GM12892 (cell line): Measurements from ENCODE around the gene LSG1.

Experiments used
- DNase-seq: peaks from one replicate; pipeline ENCODE4 v3.0.0; 2011; ENCODE audit not compliant: insufficient read length
- FAIRE-seq: peaks from 2 replicates; lab custom pipeline; 2011; peaks lifted over from hg19 to GRCh38; lab: Jason Lieb, UNC
- POLR2A ChIP-seq: IDR thresholded peaks from 2 replicates; pipeline ENCODE4 v1.6.1; 2011; ENCODE audit warnings: low read depth, low read length, control low read depth
- POLR2AphosphoS5 ChIP-seq: IDR thresholded peaks from 2 replicates; pipeline ENCODE4 v1.6.1; 2011; ENCODE audit warnings: low read depth, low read length, control low read depth
- TAF1 ChIP-seq: IDR thresholded peaks from 2 replicates; pipeline ENCODE4 v1.6.1; 2011; ENCODE audit warnings: low read depth, mild to moderate bottlenecking, control low read depth, low read length, borderline replicate concordance

Gene LSG1

DNA sequence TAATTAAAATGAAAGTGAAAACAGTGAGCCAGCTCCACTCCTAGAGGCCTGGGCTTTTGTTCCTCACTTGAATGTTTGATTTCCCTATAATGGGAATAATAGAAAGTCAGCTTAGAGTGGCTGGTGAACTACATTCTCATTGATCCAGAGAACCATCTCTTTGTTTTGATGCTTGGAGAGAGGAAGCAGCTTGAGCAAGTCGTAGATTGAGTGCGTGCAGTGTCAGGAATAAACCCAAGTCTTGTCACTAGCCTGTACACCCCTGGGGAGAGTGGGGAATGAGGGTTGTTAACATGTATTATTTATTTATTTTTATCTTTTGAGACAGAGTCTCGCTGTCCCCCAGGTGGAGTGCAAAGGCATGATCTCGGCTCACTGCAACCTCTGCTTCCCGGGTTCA, 885 bp upstream of the LSG1 start:
- TF ChIP-seq POLR2AphosphoS5: no peak
- no peak for TF ChIP-seq TAF1
- no peak for TF ChIP-seq POLR2A
- FAIRE-seq (no peak), DNase-seq (no peak)

DNA sequence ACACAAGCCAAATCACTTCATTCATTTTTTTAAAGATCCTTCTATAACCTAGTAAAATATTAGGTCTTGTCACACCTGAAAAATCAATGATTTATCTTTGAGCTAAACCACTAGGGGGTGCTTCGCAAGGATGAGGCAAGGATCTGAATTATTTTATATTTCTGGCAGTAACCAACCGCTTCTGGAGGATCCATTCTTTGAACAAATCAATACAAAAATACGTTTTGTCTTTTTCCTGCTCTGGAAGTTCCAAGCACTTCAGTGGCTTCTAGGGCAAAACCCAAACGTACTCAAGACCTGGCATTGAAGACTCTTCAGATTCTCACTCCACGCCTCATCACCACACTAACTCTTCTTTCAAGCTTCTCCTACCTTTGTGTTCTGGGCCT, 486 bp downstream of the LSG1 start:
- no peak for FAIRE-seq
- no peak for TF ChIP-seq POLR2AphosphoS5
- TF ChIP-seq TAF1: no peak
- TF ChIP-seq POLR2A: no peak
- DNase-seq: no peak

- FAIRE-seq (no peak), DNase-seq (no peak)
- no peak for TF ChIP-seq POLR2A
- TF ChIP-seq TAF1: no peak
- no peak for TF ChIP-seq POLR2AphosphoS5
These were observed 4.6 kb downstream of the LSG1 start for GRCh38 chr3:194667363-194667762.

DNA sequence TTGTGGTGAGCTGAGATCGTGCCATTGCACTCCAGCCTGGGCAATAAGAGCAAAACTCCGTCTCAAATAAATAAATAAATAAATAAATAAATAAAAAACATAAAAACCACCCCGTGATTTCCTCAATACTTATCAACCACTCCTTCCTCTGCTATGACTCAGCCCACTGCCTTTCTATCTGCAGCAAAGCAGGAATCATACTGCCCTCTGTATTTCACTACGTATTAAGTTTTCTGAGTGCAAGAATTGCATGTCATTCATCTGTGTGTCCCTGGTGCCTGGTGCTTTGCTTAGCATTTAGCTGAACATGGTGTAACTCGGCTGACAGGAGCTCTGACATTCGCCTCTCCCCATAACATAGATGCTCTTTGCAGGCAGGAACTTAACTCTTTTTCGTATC, 7.1 kb downstream of the LSG1 start:
- FAIRE-seq (no peak), DNase-seq (no peak)
- TF ChIP-seq POLR2AphosphoS5: no peak
- TF ChIP-seq POLR2A: no peak
- no peak for TF ChIP-seq TAF1

- no peak for DNase-seq
- no peak for FAIRE-seq
- TF ChIP-seq POLR2AphosphoS5 (no peak), TAF1 (no peak), POLR2A (no peak)
These were observed 10.0 kb downstream of the LSG1 start for GRCh38 chr3:194661946-194662345.

DNA sequence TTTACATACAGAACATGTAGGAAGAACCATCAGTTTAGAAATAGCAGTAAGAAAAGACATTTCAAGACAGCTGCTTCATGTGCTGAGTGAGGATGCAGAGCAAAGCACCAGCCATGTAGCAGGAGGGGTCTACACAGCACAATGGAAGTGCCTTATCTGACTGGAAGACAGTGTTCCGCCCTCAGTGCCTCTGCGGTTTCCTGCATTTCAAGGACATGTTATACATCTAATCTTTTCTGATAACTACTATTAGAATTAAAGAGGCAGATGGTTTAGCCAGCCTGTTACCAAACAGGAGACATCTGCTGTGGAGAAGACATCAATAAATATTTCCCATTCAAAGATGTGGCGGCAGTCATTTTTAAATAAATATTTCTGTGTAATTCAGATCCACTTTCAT, 10.6 kb downstream of the LSG1 start:
- no peak for TF ChIP-seq TAF1
- TF ChIP-seq POLR2A: no peak
- no peak for TF ChIP-seq POLR2AphosphoS5
- FAIRE-seq (no peak), DNase-seq (no peak)

DNA sequence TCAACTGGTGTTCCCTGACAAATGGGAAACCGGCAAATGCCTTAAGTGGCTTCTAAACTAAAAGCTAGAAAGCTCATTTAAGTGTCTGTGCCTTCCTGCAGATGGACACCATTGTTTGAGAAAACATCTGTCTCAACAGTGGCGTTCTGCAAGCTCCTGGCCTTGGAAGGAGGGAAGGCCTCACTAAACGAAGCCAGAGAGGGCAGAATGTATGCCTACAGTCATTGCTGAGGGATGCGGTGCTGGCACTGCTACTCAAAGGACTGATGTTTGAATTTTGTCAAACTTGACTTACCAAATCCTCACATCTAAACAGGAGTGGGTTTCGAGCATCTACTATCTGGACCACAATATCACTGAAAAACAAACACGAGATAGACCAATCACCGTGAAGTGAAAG, 12.2 kb downstream of the LSG1 start:
- TF ChIP-seq TAF1 (no peak), POLR2A (no peak), POLR2AphosphoS5 (no peak)
- no peak for FAIRE-seq
- DNase-seq: no peak

DNA sequence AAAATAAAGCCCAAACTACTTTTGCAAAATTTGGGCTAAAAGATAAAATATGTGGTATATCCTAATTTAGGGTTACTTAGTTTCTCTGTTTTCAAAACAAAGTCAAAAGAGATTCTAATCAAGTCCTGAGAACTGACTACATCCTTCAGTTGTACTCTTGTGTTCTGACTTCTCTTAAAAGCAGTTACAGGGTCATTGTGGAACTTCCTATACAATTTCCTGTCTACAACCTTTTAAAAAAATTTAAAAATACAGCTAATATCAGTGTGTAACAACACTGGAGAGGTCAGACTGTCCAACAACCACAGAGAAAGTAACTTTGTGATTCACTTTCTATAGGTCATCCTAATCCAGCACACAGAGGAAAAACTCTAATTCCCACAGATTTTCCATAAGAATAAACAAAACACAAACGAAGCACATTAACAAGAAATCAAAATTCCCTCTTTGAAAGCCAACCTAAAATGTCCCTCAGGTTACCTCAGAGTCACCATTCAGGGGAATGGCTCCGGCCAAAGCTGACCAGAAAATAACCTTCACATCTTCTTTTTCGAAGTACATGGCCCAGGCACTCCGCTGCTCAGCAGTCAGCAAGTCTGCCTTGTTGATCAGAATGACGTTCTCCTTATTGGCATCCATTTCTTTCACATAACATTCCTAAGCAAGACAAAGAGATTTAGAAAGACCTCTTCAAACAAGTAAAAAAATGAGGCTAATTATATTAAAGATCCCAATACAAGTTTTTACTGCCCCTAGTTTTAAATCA, 13.3 kb downstream of the LSG1 start:
- no peak for FAIRE-seq
- TF ChIP-seq TAF1 (no peak), POLR2A (no peak), POLR2AphosphoS5 (no peak)
- DNase-seq: no peak

- DNase-seq (no peak), FAIRE-seq (no peak)
- TF ChIP-seq POLR2AphosphoS5 (no peak), POLR2A (no peak), TAF1 (no peak)
These were observed 14.6 kb downstream of the LSG1 start for GRCh38 chr3:194657439-194657838.

- TF ChIP-seq TAF1 (no peak), POLR2AphosphoS5 (no peak), POLR2A (no peak)
- FAIRE-seq (peak; percentile 17), DNase-seq (no peak)
These were observed 17.5 kb downstream of the LSG1 start for GRCh38 chr3:194654443-194654842.

DNA sequence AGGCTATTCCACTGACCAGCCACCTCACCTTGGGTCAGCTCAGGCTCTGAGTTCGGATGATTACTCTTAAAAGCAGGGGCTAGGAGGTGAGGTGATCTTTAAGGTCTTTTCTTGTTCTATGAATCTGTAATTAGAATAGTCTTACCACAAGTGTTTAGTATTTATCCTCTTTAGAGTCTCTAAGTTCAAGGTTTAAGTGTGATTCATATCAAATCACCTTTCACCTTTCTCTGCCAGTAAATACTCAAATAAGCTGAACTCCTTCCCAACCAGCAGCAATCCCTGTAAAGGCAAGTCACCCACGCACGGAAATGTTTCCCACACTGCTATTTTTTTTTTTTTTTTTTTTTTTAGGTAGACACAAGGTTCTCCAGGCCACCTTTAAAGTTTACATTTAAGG, 24.2 kb downstream of the LSG1 start:
- FAIRE-seq (no peak), DNase-seq (no peak)
- TF ChIP-seq TAF1: no peak
- TF ChIP-seq POLR2A: no peak
- no peak for TF ChIP-seq POLR2AphosphoS5

DNA sequence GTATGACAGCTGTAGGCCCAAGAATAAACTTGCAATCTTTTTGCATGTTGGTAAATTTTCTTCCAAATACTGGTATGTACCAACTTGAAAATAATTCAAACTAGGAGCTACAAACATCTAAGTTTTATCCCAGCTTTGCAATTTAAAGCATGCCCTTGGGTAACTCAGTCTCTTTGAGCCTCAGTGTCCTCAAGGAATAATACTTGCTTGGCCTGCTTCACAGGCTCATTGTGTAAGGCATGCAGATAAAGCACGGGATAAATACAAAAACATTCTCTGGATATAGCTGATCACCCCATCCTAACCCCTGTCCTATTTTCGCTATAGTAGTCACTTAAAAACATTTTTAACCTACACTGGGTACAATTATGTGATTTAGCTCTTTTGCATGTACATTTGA, 29.2 kb downstream of the LSG1 start:
- no peak for FAIRE-seq
- no peak for TF ChIP-seq POLR2A
- no peak for TF ChIP-seq POLR2AphosphoS5
- TF ChIP-seq TAF1: no peak
- no peak for DNase-seq

DNA sequence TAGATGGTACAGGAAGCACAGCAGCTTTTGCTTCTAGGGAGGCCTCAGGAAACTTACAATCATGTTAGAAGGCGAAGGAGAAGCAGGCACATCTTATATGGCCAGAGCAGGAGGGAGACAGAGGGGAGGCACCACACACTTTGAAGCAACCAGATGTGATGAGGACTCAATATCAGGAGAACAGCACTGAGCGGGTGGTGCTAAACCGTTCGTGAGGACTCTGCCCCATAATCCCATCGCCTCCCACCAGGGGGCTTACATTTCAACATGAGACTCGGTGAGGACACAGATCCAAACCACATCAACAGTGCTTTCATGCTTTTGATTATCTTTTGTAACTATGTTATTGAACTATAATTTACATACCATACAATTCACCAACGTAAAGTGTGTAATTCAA, 31.2 kb downstream of the LSG1 start:
- DNase-seq: no peak
- FAIRE-seq: no peak
- no peak for TF ChIP-seq POLR2AphosphoS5
- no peak for TF ChIP-seq POLR2A
- no peak for TF ChIP-seq TAF1
